HT-29 (cell line): ENCODE measurements around the gene C9orf153. TPM values are rescaled to one million over a fixed set of nuclear protein-coding genes. Genes with fewer than 3 reads are reported as not detected.

Source experiments
- DNase-seq: peaks from one replicate; pipeline ENCODE4 v3.0.0-alpha.2; 2015; ENCODE audit warnings: low spot score
- total RNA-seq: library from RNA; depleted of rRNA; stranded (reverse); fragments of >200 nt; shearing (Covaris generic); gene quantifications from 2 replicates; pipeline ENCODE4 v1.2.3, GENCODE V29; 2014

C9orf153 gene
- total RNA-seq, 1 experiment from 2014 or later: 0.56 TPM

GRCh38 chr9:86263876-86264275, 4.4 kb upstream of the C9orf153 start:
- DNase-seq: no peak

GRCh38 chr9:86262492-86262891, 3.0 kb upstream of the C9orf153 start:
- DNase-seq: no peak

GRCh38 chr9:86257391-86257790, 2.1 kb downstream of the C9orf153 start:
- no peak for DNase-seq

- DNase-seq: no peak
These were observed 2.8 kb downstream of the C9orf153 start for GRCh38 chr9:86256653-86257052.

- DNase-seq: no peak
These were observed 5.9 kb downstream of the C9orf153 start for GRCh38 chr9:86253577-86253976.

- DNase-seq: no peak
These were observed 6.6 kb downstream of the C9orf153 start for GRCh38 chr9:86252870-86253269.

GRCh38 chr9:86250123-86250522, 9.3 kb downstream of the C9orf153 start:
- DNase-seq: no peak

- DNase-seq: no peak
These were observed 10.7 kb downstream of the C9orf153 start for GRCh38 chr9:86248746-86249145.

- no peak for DNase-seq
These were observed 12.7 kb downstream of the C9orf153 start for GRCh38 chr9:86246752-86247161.

GRCh38 chr9:86242071-86242470, 17.4 kb downstream of the C9orf153 start:
- DNase-seq: no peak

GRCh38 chr9:86241216-86241615, 18.2 kb downstream of the C9orf153 start:
- no peak for DNase-seq

- peak; percentile 3 for DNase-seq
These were observed 20.3 kb downstream of the C9orf153 start for GRCh38 chr9:86238861-86239770.

GRCh38 chr9:86230858-86231257, 28.6 kb downstream of the C9orf153 start:
- no peak for DNase-seq

GRCh38 chr9:86222667-86223066, 36.8 kb downstream of the C9orf153 start:
- no peak for DNase-seq

GRCh38 chr9:86219606-86220005, 39.9 kb downstream of the C9orf153 start:
- DNase-seq: no peak

- DNase-seq: no peak
These were observed 42.2 kb downstream of the C9orf153 start for GRCh38 chr9:86217076-86217755.

GRCh38 chr9:86207193-86207592, 52.3 kb downstream of the C9orf153 start:
- DNase-seq: no peak

- DNase-seq: peak; percentile 60
These were observed 57.0 kb downstream of the C9orf153 start for GRCh38 chr9:86202338-86202882.

GRCh38 chr9:86201474-86202337, 57.8 kb downstream of the C9orf153 start:
- no peak for DNase-seq

- no peak for DNase-seq
These were observed 58.8 kb downstream of the C9orf153 start for GRCh38 chr9:86200599-86201162.

GRCh38 chr9:86193088-86193487, 66.4 kb downstream of the C9orf153 start:
- no peak for DNase-seq
